Mucosa of rectum (tissue), 2 donors: ENCODE data around the gene CHMP4B.

Source experiments
- H3K27ac ChIP-seq, 2 donors: one replicate each; pipeline ENCODE4 v1.7.0; 2013; ENCODE audit warnings: inconsistent platforms in 2 of 2, low read depth in 2 of 2, low read length in 2 of 2
- H3K27me3 ChIP-seq, 2 donors: one replicate each; pipeline ENCODE4 v1.7.0; 2013; ENCODE audit warnings: low read length in 2 of 2; ENCODE audit not compliant: control insufficient read depth in 2 of 2, insufficient read depth in 2 of 2
- H3K36me3 ChIP-seq, 2 donors: one replicate each; pipeline ENCODE4 v1.7.0; 2013; ENCODE audit warnings: low read length in 2 of 2; ENCODE audit not compliant: control insufficient read depth in 2 of 2, insufficient read depth in 2 of 2
- H3K4me1 ChIP-seq, 2 donors: one replicate each; pipeline ENCODE4 v1.7.0; 2013; ENCODE audit warnings: low read length in 2 of 2, mild to moderate bottlenecking in 1 of 2; ENCODE audit not compliant: control insufficient read depth in 2 of 2, insufficient read depth in 2 of 2
- H3K4me3 ChIP-seq, 2 donors: one replicate each; pipeline ENCODE4 v1.7.0; 2013; ENCODE audit warnings: low read length in 2 of 2
- H3K9ac ChIP-seq, 2 donors: one replicate each; pipeline ENCODE4 v1.7.0; 2013; ENCODE audit warnings: low read length in 2 of 2, low read depth in 1 of 2, mild to moderate bottlenecking in 1 of 2
- H3K9me3 ChIP-seq, 2 donors: one replicate each; pipeline ENCODE4 v1.7.0; 2013; ENCODE audit warnings: low read length in 2 of 2; ENCODE audit not compliant: control insufficient read depth in 2 of 2
- donor health status: healthy.
- donor health status: Normal muscosa, but diverticular disease.

CHMP4B gene

GRCh38 chr20:33816191-33816590 is 5.0 kb downstream of the CHMP4B start:
- peaks cover 3 to 18% of the 10 kb centered on the region in 2 donors for H3K36me3 ChIP-seq
- H3K27me3 ChIP-seq, result no peaks in the 10 kb centered on the region
- peaks cover 48 to 51% of the 10 kb centered on the region in 2 donors for H3K4me1 ChIP-seq
- no peaks in the 10 kb centered on the region for H3K9me3 ChIP-seq
- H3K27ac ChIP-seq, result no peak overlapping the region
- no peak overlapping the region for H3K9ac ChIP-seq
- H3K4me3 ChIP-seq, result peak overlapping the region in 1 of 2 donors; percentile 16

GRCh38 chr20:33817411-33817810 is 6.3 kb downstream of the CHMP4B start:
- no peak overlapping the region for H3K4me3 ChIP-seq
- no peak overlapping the region for H3K27ac ChIP-seq
- H3K36me3 ChIP-seq, result peaks cover 3 to 18% of the 10 kb centered on the region in 2 donors
- no peaks in the 10 kb centered on the region for H3K9me3 ChIP-seq
- no peak overlapping the region for H3K9ac ChIP-seq
- no peaks in the 10 kb centered on the region for H3K27me3 ChIP-seq
- peaks cover 44 to 46% of the 10 kb centered on the region in 2 donors for H3K4me1 ChIP-seq

GRCh38 chr20:33819456-33819855 is 8.3 kb downstream of the CHMP4B start:
- Histone ChIP-seq H3K4me1 (peaks cover 31 to 35% of the 10 kb centered on the region in 2 donors), H3K9me3 (no peaks in the 10 kb centered on the region), H3K36me3 (peaks cover 3 to 24% of the 10 kb centered on the region in 2 donors), H3K4me3 (no peak overlapping the region), H3K27me3 (no peaks in the 10 kb centered on the region), H3K9ac (no peak overlapping the region), H3K27ac (no peak overlapping the region)

- Histone ChIP-seq H3K27ac (no peak overlapping the region), H3K9me3 (no peaks in the 10 kb centered on the region), H3K4me3 (no peak overlapping the region), H3K36me3 (peaks cover 3 to 19% of the 10 kb centered on the region in 2 donors), H3K4me1 (peaks cover 27 to 32% of the 10 kb centered on the region in 2 donors), H3K9ac (no peak overlapping the region), H3K27me3 (no peaks in the 10 kb centered on the region)
Measured at GRCh38 chr20:33820362-33820761, 9.2 kb downstream of the CHMP4B start.

GRCh38 chr20:33821270-33821836 is 10.2 kb downstream of the CHMP4B start:
- Histone ChIP-seq H3K9ac (no peak overlapping the region), H3K4me1 (peaks cover 29 to 38% of the 10 kb centered on the region in 2 donors)

GRCh38 chr20:33822423-33822822 is 11.3 kb downstream of the CHMP4B start:
- H3K4me1 ChIP-seq, result peaks cover 35 to 49% of the 10 kb centered on the region in 2 donors

More at GRCh38 chr20:33821270-33821836, 10.2 kb downstream of the CHMP4B start:
- no peak overlapping the region for H3K27ac ChIP-seq
- no peaks in the 10 kb centered on the region for H3K9me3 ChIP-seq
- H3K36me3 ChIP-seq, result peaks cover 3 to 13% of the 10 kb centered on the region in 2 donors
- no peaks in the 10 kb centered on the region for H3K27me3 ChIP-seq
- H3K4me3 ChIP-seq, result no peak overlapping the region

GRCh38 chr20:33822991-33823390 is 11.8 kb downstream of the CHMP4B start:
- H3K27ac ChIP-seq, result no peak overlapping the region
- no peaks in the 10 kb centered on the region for H3K27me3 ChIP-seq
- H3K9ac ChIP-seq, result no peak overlapping the region
- no peaks in the 10 kb centered on the region for H3K9me3 ChIP-seq
- H3K36me3 ChIP-seq, result peaks cover 3 to 14% of the 10 kb centered on the region in 2 donors
- no peak overlapping the region for H3K4me3 ChIP-seq
- peaks cover 36 to 51% of the 10 kb centered on the region in 2 donors for H3K4me1 ChIP-seq

More at GRCh38 chr20:33822423-33822822, 11.3 kb downstream of the CHMP4B start:
- Histone ChIP-seq H3K9ac (no peak overlapping the region), H3K27me3 (no peaks in the 10 kb centered on the region), H3K9me3 (no peaks in the 10 kb centered on the region), H3K36me3 (peaks cover 3 to 13% of the 10 kb centered on the region in 2 donors), H3K27ac (no peak overlapping the region), H3K4me3 (no peak overlapping the region)

- Histone ChIP-seq H3K36me3 (peaks cover 0 to 12% of the 10 kb centered on the region in 2 donors), H3K9me3 (no peaks in the 10 kb centered on the region), H3K9ac (no peak overlapping the region), H3K4me1 (peaks cover 49 to 62% of the 10 kb centered on the region in 2 donors), H3K27me3 (no peaks in the 10 kb centered on the region), H3K27ac (peak overlapping the region; percentile 59 to 76), H3K4me3 (peak overlapping the region in 1 of 2 donors; percentile 3)
Measured at GRCh38 chr20:33824852-33825251, 13.7 kb downstream of the CHMP4B start.

GRCh38 chr20:33825340-33826269 is 14.5 kb downstream of the CHMP4B start:
- H3K27me3 ChIP-seq, result no peaks in the 10 kb centered on the region
- H3K4me1 ChIP-seq, result peaks cover 54 to 64% of the 10 kb centered on the region in 2 donors
- H3K27ac ChIP-seq, result peak overlapping the region; percentile 59 to 76
- peak overlapping the region in 1 of 2 donors; percentile 5 for H3K9ac ChIP-seq
- peaks cover 0 to 9% of the 10 kb centered on the region in 2 donors for H3K36me3 ChIP-seq
- peak overlapping the region; percentile 8 to 43 for H3K4me3 ChIP-seq
- H3K9me3 ChIP-seq, result no peaks in the 10 kb centered on the region
